IMR-90 (cell line): ENCODE data around the gene OPN4.
A peak's percentile ranks its signal among the peaks of the same experiment; 100 is the strongest.

Source experiments
- CHD1 ChIP-seq: IDR thresholded peaks from 2 replicates; pipeline ENCODE4 v1.6.1; 2012; ENCODE audit warnings: low read depth, low read length, improper control_type of control experiment
- CTCF ChIP-seq: conservative IDR thresholded peaks from 2 replicates; pipeline ENCODE4 v1.5.1; 2012; ENCODE audit warnings: mild to moderate bottlenecking, low read depth, low read length, improper control_type of control experiment
- MAFK ChIP-seq: IDR thresholded peaks from 2 replicates; pipeline ENCODE4 v1.6.1; 2012; ENCODE audit warnings: low read depth, low read length, improper control_type of control experiment
- MAZ ChIP-seq: IDR thresholded peaks from 2 replicates; pipeline ENCODE4 v1.6.1; 2012; ENCODE audit warnings: low read depth, mild to moderate bottlenecking, low read length, improper control_type of control experiment, moderate library complexity, borderline replicate concordance
- MXI1 ChIP-seq: IDR thresholded peaks from 2 replicates; pipeline ENCODE4 v1.6.1; 2012; ENCODE audit warnings: low read depth, mild to moderate bottlenecking, low read length, moderate library complexity, borderline replicate concordance
- NFE2L2 ChIP-seq: fragments of 150-350 bp; IDR thresholded peaks from 2 replicates; pipeline ENCODE4 v1.6.1; 2016; ENCODE audit warnings: low read depth, mild to moderate bottlenecking, low read length
- POLR2A ChIP-seq: IDR thresholded peaks from 2 replicates; pipeline ENCODE4 v1.6.1; 2012; ENCODE audit warnings: mild to moderate bottlenecking, low read depth, low read length
- RAD21 ChIP-seq: IDR thresholded peaks from 2 replicates; pipeline ENCODE4 v1.6.1; 2012; ENCODE audit warnings: low read length, improper control_type of control experiment
- RCOR1 ChIP-seq: IDR thresholded peaks from 2 replicates; pipeline ENCODE4 v1.6.1; 2012; ENCODE audit warnings: mild to moderate bottlenecking, low read length, improper control_type of control experiment; ENCODE audit not compliant: insufficient replicate concordance
- RFX5 ChIP-seq: IDR thresholded peaks from 2 replicates; pipeline ENCODE4 v1.8.0; 2012; ENCODE audit warnings: low read depth, mild to moderate bottlenecking, low read length, moderate library complexity
- USF2 ChIP-seq: fragments of 150-350 bp; IDR thresholded peaks from 2 replicates; pipeline ENCODE4 v1.6.1; 2017; ENCODE audit warnings: mild to moderate bottlenecking, antibody characterized with exemption, low read length, low read depth

GRCh38 chr10:86642499-86642898 is 11.8 kb upstream of the OPN4 start:
- TF ChIP-seq CTCF = peak; percentile 32; the same call in 1 of the 2 replicates
- TF ChIP-seq RAD21 = peak; percentile 28; the same call in 1 of the 2 replicates
- TF ChIP-seq POLR2A = no peak
- no peak for TF ChIP-seq MAFK
- TF ChIP-seq MAZ = no peak
- TF ChIP-seq RFX5 = no peak
- TF ChIP-seq MXI1 = no peak
- TF ChIP-seq RCOR1 = no peak
- no peak for TF ChIP-seq CHD1
- no peak for TF ChIP-seq NFE2L2
- TF ChIP-seq USF2 = no peak
